ENCODE data around the gene MOB3A. TPM values are rescaled to one million over a fixed set of nuclear protein-coding genes. Genes with fewer than 3 reads are reported as not detected.

Gene MOB3A
- total and polyA plus RNA-seq, 12 donors: 5.5 to 54.0 (median 37.1) TPM

GRCh38 chr19:2032296-2032941 lies 63.7 kb downstream of the MOB3A start:
- peaks cover 31 to 40% of the 10 kb centered on the region in 2 donors for H3K4me1 ChIP-seq (replicated peaks in 1 of 2)
- H3K4me3 ChIP-seq: peak overlapping the region in 1 of 4 donors; percentile 8
- 1 to 9% (median 4%) methylated on average over 9 to 19 of the region's 19 CpGs for WGBS, 4 donors
- H3K9me3 ChIP-seq (replicated peaks in 1 of 3): peaks cover 0 to 6% (median 0%) of the 10 kb centered on the region in 3 donors
- peak; percentile 96 to 99 (median 97) for DNase-seq
- no peaks in the 10 kb centered on the region for H3K36me3 ChIP-seq (replicated peaks in 1 of 2)
- no peaks in the 10 kb centered on the region for H3K27me3 ChIP-seq
- H3K27ac ChIP-seq: peak overlapping the region; percentile 82 to 98 (median 88)
- TF ChIP-seq POLR2A (IDR thresholded peaks at IDR 0.05) (peak in 1 of 2 donors; percentile 57), CTCF (IDR thresholded peaks at IDR 0.05) (no peak)
- intact Hi-C loops (cut with DNase I): no loop called here

GRCh38 chr19:2027361-2027760 lies 68.8 kb downstream of the MOB3A start:
- DNase-seq: peak in 2 of 7 donors; percentile 43 to 56
- TF ChIP-seq CTCF (IDR thresholded peaks at IDR 0.05) (peak in 4 of 6 experiments; percentile 16 to 28 (median 20)), POLR2A (IDR thresholded peaks at IDR 0.05) (no peak)
- WGBS, 4 donors: 41 to 58% (median 54%) methylated on average over 9 of the region's 9 CpGs
- no peaks in the 10 kb centered on the region for H3K36me3 ChIP-seq (replicated peaks in 1 of 2)
- peaks cover 26 to 33% of the 10 kb centered on the region in 2 donors for H3K4me1 ChIP-seq (replicated peaks in 1 of 2)
- no peak overlapping the region for H3K4me3 ChIP-seq
- no peaks in the 10 kb centered on the region for H3K27me3 ChIP-seq
- peaks cover 0 to 5% (median 0%) of the 10 kb centered on the region in 3 donors for H3K9me3 ChIP-seq (replicated peaks in 1 of 3)
- peak overlapping the region in 2 of 5 donors; percentile 30 to 68 for H3K27ac ChIP-seq
- intact Hi-C loops (cut with DNase I): no loop called here

- H3K27ac ChIP-seq: peak overlapping the region in 1 of 5 donors; percentile 30
- intact Hi-C loops (cut with DNase I): no loop called here
- DNase-seq: no peak
- H3K36me3 ChIP-seq (replicated peaks in 1 of 2): no peaks in the 10 kb centered on the region
- H3K27me3 ChIP-seq: no peaks in the 10 kb centered on the region
- TF ChIP-seq CTCF (IDR thresholded peaks at IDR 0.05) (no peak), POLR2A (IDR thresholded peaks at IDR 0.05) (no peak)
- peaks cover 0 to 5% (median 0%) of the 10 kb centered on the region in 3 donors for H3K9me3 ChIP-seq (replicated peaks in 1 of 3)
- peaks cover 21 to 28% of the 10 kb centered on the region in 2 donors for H3K4me1 ChIP-seq (replicated peaks in 1 of 2)
- 86 to 96% (median 89%) methylated on average over 10 of the region's 10 CpGs for WGBS, 4 donors
- no peak overlapping the region for H3K4me3 ChIP-seq
Measured at GRCh38 chr19:2026770-2027169, 69.4 kb downstream of the MOB3A start.

GRCh38 chr19:2022289-2022688 lies 73.8 kb downstream of the MOB3A start:
- intact Hi-C loops (cut with DNase I): no loop called here
- Histone ChIP-seq H3K4me1 (replicated peaks in 1 of 2) (peaks cover 0 to 2% of the 10 kb centered on the region in 2 donors), H3K9me3 (replicated peaks in 1 of 3) (peaks cover 0 to 5% (median 0%) of the 10 kb centered on the region in 3 donors), H3K27ac (no peak overlapping the region), H3K4me3 (no peak overlapping the region), H3K27me3 (no peaks in the 10 kb centered on the region), H3K36me3 (replicated peaks in 1 of 2) (no peaks in the 10 kb centered on the region)
- WGBS, 4 donors: 96 to 98% (median 97%) methylated on average over 2 of the region's 2 CpGs
- TF ChIP-seq POLR2A (IDR thresholded peaks at IDR 0.05) (no peak), CTCF (IDR thresholded peaks at IDR 0.05) (no peak)
- DNase-seq: no peak

All from adrenal gland (tissue), 12 donors.